Placental epithelial cell (primary cell): ENCODE results near the gene EXOC2. TPM values are rescaled to one million over a fixed set of nuclear protein-coding genes. Genes with fewer than 3 reads are reported as not detected.

ENCODE experiments used
- total RNA-seq: library from RNA; depleted of rRNA; stranded (reverse); fragments of >200 nt; gene quantifications from 2 replicates; pipeline ENCODE4 v1.2.3, GENCODE V29; 2012

Gene EXOC2
- 17.3 and 23.7 TPM in 2 replicates for total RNA-seq

GRCh38 chr6:692858-693722 is at the start of gene EXOC2:
TSS of gene EXOC2 (minus strand) at chr6:693139. CDS start at chr6:637818, 55,321 bp downstream.

GRCh38 chr6:656460-657252 is 36.3 kb downstream of the EXOC2 start, which contains the start of gene HUS1B:
TSS of gene HUS1B (minus strand) at chr6:657100. CDS start at chr6:656944, 156 bp downstream.

Other genes with a start within 250 kb of the EXOC2 start
- 0.22 and 1.2 TPM in 2 replicates for gene HUS1B, start 36.0 kb downstream of the EXOC2 start, total RNA-seq